ENCODE data around the gene SH2B3. TPM values are rescaled to one million over a fixed set of nuclear protein-coding genes. Genes with fewer than 3 reads are reported as not detected.

The SH2B3 gene
- total RNA-seq, 4 donors from 2014 or later: 3.3 to 16.2 (median 5.6) TPM

DNA sequence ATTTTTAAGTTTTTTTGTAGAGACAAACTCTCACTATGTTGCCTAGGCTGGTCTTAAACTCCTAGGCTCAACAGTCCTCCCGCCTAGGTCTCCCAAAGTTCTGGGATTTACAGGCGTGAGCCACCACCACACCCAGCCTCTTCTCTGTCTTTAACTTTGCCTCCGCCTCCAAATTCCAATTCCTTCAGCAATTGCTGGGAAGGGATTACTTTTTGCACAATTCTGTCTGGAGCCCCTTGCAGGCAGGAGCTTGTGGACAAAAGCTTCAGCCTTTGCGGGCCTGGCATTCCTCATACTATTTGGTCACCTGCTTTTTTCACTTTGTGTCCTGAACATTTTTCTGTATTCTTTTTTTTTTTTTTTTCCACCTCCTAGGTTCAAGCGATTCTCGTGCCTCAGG lies 26.0 kb downstream of the SH2B3 start:
- 45 to 68% methylated on average over 6 of the region's 6 CpGs for WGBS, 2 donors
- no peak for DNase-seq
- Histone ChIP-seq H3K4me1 (peaks cover 31 to 96% (median 58%) of the 10 kb centered on the region in 3 donors), H3K4me3 (no peak overlapping the region), H3K9me3 (no peaks in the 10 kb centered on the region), H3K27me3 (peaks cover 0 to 17% (median 0%) of the 10 kb centered on the region in 4 donors), H3K36me3 (no peaks in the 10 kb centered on the region), H3K27ac (peak overlapping the region in 2 of 4 donors; percentile 71 to 83)
- TF ChIP-seq, protein P1, sequence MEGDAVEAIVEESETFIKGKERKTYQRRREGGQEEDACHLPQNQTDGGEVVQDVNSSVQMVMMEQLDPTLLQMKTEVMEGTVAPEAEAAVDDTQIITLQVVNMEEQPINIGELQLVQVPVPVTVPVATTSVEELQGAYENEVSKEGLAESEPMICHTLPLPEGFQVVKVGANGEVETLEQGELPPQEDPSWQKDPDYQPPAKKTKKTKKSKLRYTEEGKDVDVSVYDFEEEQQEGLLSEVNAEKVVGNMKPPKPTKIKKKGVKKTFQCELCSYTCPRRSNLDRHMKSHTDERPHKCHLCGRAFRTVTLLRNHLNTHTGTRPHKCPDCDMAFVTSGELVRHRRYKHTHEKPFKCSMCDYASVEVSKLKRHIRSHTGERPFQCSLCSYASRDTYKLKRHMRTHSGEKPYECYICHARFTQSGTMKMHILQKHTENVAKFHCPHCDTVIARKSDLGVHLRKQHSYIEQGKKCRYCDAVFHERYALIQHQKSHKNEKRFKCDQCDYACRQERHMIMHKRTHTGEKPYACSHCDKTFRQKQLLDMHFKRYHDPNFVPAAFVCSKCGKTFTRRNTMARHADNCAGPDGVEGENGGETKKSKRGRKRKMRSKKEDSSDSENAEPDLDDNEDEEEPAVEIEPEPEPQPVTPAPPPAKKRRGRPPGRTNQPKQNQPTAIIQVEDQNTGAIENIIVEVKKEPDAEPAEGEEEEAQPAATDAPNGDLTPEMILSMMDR (IDR thresholded peaks at IDR 0.05): no peak
- no peak for TF ChIP-seq POLR2A (IDR thresholded peaks at IDR 0.05)
- intact Hi-C loops (cut with DNase I): no loop called here

DNA sequence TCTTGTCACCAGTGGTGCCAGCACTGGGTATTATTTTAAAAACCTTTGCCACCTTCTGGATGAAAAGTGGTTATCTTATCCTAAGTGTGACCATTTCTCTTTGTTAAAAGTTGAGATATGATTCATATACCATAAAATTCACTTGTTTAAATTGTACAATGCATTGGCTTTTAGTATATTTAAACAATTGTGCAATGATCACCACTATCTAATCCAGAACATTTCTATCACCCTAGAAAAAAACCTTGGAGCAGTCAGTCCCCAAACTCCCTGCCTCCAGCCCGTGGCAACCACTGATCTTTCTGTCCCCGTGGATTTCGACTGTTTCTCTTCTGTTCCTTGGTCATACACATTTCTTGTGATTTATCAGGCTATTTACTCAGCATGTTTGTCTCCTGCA lies 28.3 kb downstream of the SH2B3 start:
- no peak for DNase-seq
- TF ChIP-seq, protein P1 (IDR thresholded peaks at IDR 0.05): no peak
- no peak for TF ChIP-seq POLR2A (IDR thresholded peaks at IDR 0.05)
- intact Hi-C loops (cut with DNase I): no loop called here
- Histone ChIP-seq H3K9me3 (no peaks in the 10 kb centered on the region), H3K36me3 (no peaks in the 10 kb centered on the region), H3K4me3 (peak overlapping the region in 2 of 4 donors; percentile 21 to 42), H3K4me1 (peaks cover 27 to 99% (median 58%) of the 10 kb centered on the region in 3 donors), H3K27ac (peak overlapping the region; percentile 56 to 85 (median 80)), H3K27me3 (peaks cover 0 to 17% (median 0%) of the 10 kb centered on the region in 4 donors)
- 37 to 53% methylated on average over 3 of the region's 3 CpGs for WGBS, 2 donors

DNA sequence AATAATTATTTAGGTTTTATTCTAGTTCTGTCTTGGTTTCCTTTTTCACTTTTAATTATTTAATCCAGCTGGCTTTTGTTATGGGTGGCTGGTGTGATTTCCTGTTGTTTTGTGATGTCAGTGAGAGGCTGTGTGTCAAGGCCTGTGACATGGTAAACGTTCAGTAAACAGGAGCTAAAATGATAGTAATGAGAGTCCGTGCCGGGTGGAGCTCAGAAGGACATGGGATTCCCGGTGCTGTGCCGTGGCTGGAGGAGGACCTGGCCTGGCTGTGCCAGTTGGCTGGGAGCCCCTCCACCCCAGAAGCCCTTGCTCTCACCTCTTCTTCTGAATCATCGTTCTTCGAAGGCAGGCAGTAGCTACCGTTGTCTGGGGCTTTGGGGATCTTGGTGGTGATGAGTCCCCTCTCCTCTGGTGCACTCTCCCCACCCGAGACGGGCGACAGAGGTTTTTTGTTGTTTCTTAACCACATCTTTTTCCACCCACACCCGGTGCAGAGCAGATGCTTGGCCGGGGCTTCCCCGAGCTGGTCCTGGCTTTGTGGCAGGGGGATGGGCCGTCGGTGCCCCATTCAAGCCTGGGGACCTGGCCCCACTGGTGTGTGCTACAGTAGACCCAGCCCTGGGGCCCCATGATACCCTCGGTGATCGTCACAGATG lies 29.1 kb downstream of the SH2B3 start:
- no peak for DNase-seq
- TF ChIP-seq, protein P1 (IDR thresholded peaks at IDR 0.05): no peak
- TF ChIP-seq POLR2A (IDR thresholded peaks at IDR 0.05): peak in 1 of 4 donors; percentile 36
- intact Hi-C loops (cut with DNase I): no loop called here
- H3K27me3 ChIP-seq: peaks cover 0 to 14% (median 0%) of the 10 kb centered on the region in 4 donors
- peak overlapping the region; percentile 56 to 85 (median 80) for H3K27ac ChIP-seq
- 17 to 18% methylated on average over 8 to 17 of the region's 18 CpGs for WGBS, 2 donors
- H3K36me3 ChIP-seq: no peaks in the 10 kb centered on the region
- H3K4me1 ChIP-seq: peaks cover 27 to 99% (median 51%) of the 10 kb centered on the region in 3 donors
- H3K4me3 ChIP-seq: peak overlapping the region in 2 of 4 donors; percentile 21 to 42
- no peaks in the 10 kb centered on the region for H3K9me3 ChIP-seq

DNA sequence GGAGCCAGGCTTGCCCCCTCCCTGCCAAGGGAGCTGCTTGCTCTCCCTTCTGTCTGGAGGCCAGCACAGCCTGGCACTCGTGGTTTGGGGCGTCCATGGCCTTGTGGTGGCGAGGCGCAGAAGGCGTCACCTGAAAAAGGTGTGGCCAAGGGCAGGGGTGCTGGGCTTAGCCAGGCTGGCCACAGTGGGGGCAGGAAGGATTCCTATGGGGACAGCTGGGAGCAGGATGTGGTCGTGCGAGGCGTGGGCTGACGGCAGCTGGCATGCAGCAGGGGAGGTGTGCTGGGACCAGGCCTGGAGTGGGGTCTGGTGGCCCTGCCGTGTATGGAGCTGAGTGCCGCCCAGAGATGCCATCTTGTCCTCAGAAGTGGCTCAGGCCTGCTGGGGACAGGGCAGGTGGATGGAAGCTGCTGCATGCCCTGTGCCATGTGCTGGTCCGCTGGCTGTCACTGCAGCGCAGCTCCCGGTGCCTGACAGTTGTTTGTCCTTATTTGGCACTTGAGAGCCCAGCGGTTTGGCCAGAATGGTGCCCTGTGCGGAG lies 30.0 kb downstream of the SH2B3 start:
- Histone ChIP-seq H3K27me3 (peaks cover 0 to 4% (median 0%) of the 10 kb centered on the region in 4 donors), H3K4me3 (no peak overlapping the region), H3K36me3 (no peaks in the 10 kb centered on the region), H3K9me3 (no peaks in the 10 kb centered on the region), H3K27ac (peak overlapping the region in 3 of 4 donors; percentile 78 to 85 (median 83)), H3K4me1 (peaks cover 21 to 99% (median 49%) of the 10 kb centered on the region in 3 donors)
- intact Hi-C loops (cut with DNase I): no loop called here
- WGBS, 2 donors: 79% methylated on average over 12 of the region's 16 CpGs; no CpG with 5 or more reads in 1 of the 2 donors
- TF ChIP-seq, protein P1 (IDR thresholded peaks at IDR 0.05): no peak
- TF ChIP-seq POLR2A (IDR thresholded peaks at IDR 0.05): no peak
- DNase-seq: no peak

DNA sequence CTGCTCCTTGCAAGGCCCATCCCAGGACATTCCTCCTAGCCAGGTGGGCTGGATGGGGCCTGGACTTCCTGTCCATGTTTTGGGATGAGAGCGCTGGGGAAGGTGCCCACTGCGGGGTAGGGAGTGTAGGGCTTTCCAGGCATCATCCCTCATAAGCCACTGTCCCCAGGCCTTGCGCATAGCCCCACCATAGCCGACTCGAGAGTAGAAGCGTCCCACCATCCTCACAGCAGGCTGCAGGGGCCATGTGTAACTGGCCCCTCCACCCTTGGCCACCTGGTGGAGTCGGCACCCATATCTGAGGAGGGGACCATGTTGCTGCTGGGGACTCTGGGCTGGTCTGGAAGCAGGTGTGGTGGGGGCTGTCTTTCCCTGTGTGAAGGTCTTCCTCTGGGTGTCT lies 30.5 kb downstream of the SH2B3 start:
- DNase-seq: no peak
- Histone ChIP-seq H3K36me3 (no peaks in the 10 kb centered on the region), H3K4me3 (no peak overlapping the region), H3K27ac (peak overlapping the region in 3 of 4 donors; percentile 32 to 85 (median 83)), H3K9me3 (no peaks in the 10 kb centered on the region), H3K27me3 (no peaks in the 10 kb centered on the region), H3K4me1 (peaks cover 17 to 95% (median 44%) of the 10 kb centered on the region in 3 donors)
- no peak for TF ChIP-seq POLR2A (IDR thresholded peaks at IDR 0.05)
- TF ChIP-seq, protein P1 (IDR thresholded peaks at IDR 0.05): no peak
- intact Hi-C loops (cut with DNase I): no loop called here
- 89 to 97% methylated on average over 5 to 6 of the region's 7 CpGs for WGBS, 2 donors

All from esophagus squamous epithelium (tissue), 5 donors.